Glutamatergic neuron (in vitro differentiated cells): ENCODE measurements around the gene MYO5C. TPM values are rescaled to one million over a fixed set of nuclear protein-coding genes. Genes with fewer than 3 reads are reported as not detected.
A peak's percentile ranks its signal among the peaks of the same experiment; 100 is the strongest.

Source experiments
- DNase-seq: peaks from one replicate; pipeline ENCODE4 v3.0.0; 2022
- H3K27ac Mint-ChIP-seq: one replicate; pipeline ENCODE4 v1.8.0; 2020; ENCODE audit warnings: mild to moderate bottlenecking, mixed read lengths, inconsistent platforms; ENCODE audit not compliant: unreplicated experiment
- H3K27me3 Mint-ChIP-seq: one replicate; pipeline ENCODE4 v1.8.0; 2020; ENCODE audit warnings: mild to moderate bottlenecking, moderate library complexity, mixed read lengths, inconsistent platforms; ENCODE audit not compliant: unreplicated experiment
- H3K36me3 Mint-ChIP-seq: one replicate; pipeline ENCODE4 v1.8.0; 2020; ENCODE audit warnings: mild to moderate bottlenecking, mixed read lengths, inconsistent platforms; ENCODE audit not compliant: unreplicated experiment
- H3K4me1 Mint-ChIP-seq: one replicate; pipeline ENCODE4 v1.8.0; 2020; ENCODE audit warnings: mild to moderate bottlenecking, low read depth, mixed read lengths, inconsistent platforms; ENCODE audit not compliant: unreplicated experiment
- H3K4me3 Mint-ChIP-seq: one replicate; pipeline ENCODE4 v1.8.0; 2020; ENCODE audit warnings: mild to moderate bottlenecking, mixed read lengths, inconsistent platforms; ENCODE audit not compliant: unreplicated experiment
- H3K9me3 Mint-ChIP-seq: one replicate; pipeline ENCODE4 v1.8.0; 2020; ENCODE audit warnings: mild to moderate bottlenecking, moderate library complexity, mixed read lengths, inconsistent platforms; ENCODE audit not compliant: unreplicated experiment
- CTCF ChIP-seq: fragments of 200-600 bp; sonication (generic); IDR thresholded peaks from one replicate; pipeline ENCODE4 v1.5.0; 2021; ENCODE audit not compliant: partially characterized antibody, unreplicated experiment
- total RNA-seq: library from RNA; stranded (reverse); fragmentation: NEBNext Ultra II Directional; extraction: Animal tissue kit (Norgen Biotek cat#: 25700); gene quantifications from one replicate; pipeline ENCODE4 v1.2.1, GENCODE V29; 2021; ENCODE audit not compliant: unreplicated experiment

The MYO5C gene
- total RNA-seq, 1 donor from 2014 or later = 0.66 TPM

GRCh38 chr15:52186651-52187486 lies 108.7 kb downstream of the MYO5C start:
- Mint-ChIP-seq H3K27ac (no peak overlapping the region), H3K4me1 (peaks cover 12% of the 10 kb centered on the region)

GRCh38 chr15:52185151-52185561 lies 110.4 kb downstream of the MYO5C start:
- no peak for TF ChIP-seq CTCF
- peaks cover 9% of the 10 kb centered on the region for H3K27me3 Mint-ChIP-seq
- H3K9me3 Mint-ChIP-seq = peaks cover 1% of the 10 kb centered on the region
- H3K4me1 Mint-ChIP-seq = peaks cover 5% of the 10 kb centered on the region
- no peaks in the 10 kb centered on the region for H3K36me3 Mint-ChIP-seq
- no peak overlapping the region for H3K4me3 Mint-ChIP-seq
- no peak overlapping the region for H3K27ac Mint-ChIP-seq
- DNase-seq = no peak

More at GRCh38 chr15:52186651-52187486, 108.7 kb downstream of the MYO5C start:
- Mint-ChIP-seq H3K27me3 (peaks cover 9% of the 10 kb centered on the region), H3K36me3 (no peaks in the 10 kb centered on the region), H3K4me3 (no peak overlapping the region), H3K9me3 (peaks cover 4% of the 10 kb centered on the region)
- TF ChIP-seq CTCF = no peak
- no peak for DNase-seq

- peaks cover 1% of the 10 kb centered on the region for H3K9me3 Mint-ChIP-seq
- peaks cover 5% of the 10 kb centered on the region for H3K4me1 Mint-ChIP-seq
- no peak for TF ChIP-seq CTCF
- DNase-seq = no peak
- no peak overlapping the region for H3K27ac Mint-ChIP-seq
- no peak overlapping the region for H3K4me3 Mint-ChIP-seq
- H3K27me3 Mint-ChIP-seq = peaks cover 9% of the 10 kb centered on the region
- H3K36me3 Mint-ChIP-seq = no peaks in the 10 kb centered on the region
Observed at GRCh38 chr15:52184721-52185120, 110.9 kb downstream of the MYO5C start.

GRCh38 chr15:52183562-52184173 lies 111.9 kb downstream of the MYO5C start:
- Mint-ChIP-seq H3K4me3 (no peak overlapping the region), H3K27me3 (peaks cover 8% of the 10 kb centered on the region), H3K4me1 (peaks cover 5% of the 10 kb centered on the region), H3K27ac (no peak overlapping the region), H3K9me3 (peaks cover 3% of the 10 kb centered on the region), H3K36me3 (no peaks in the 10 kb centered on the region)
- DNase-seq = peak; percentile 68
- peak; percentile 76 for TF ChIP-seq CTCF
